ENCODE data around the gene TMEM135.

Gene TMEM135

DNA sequence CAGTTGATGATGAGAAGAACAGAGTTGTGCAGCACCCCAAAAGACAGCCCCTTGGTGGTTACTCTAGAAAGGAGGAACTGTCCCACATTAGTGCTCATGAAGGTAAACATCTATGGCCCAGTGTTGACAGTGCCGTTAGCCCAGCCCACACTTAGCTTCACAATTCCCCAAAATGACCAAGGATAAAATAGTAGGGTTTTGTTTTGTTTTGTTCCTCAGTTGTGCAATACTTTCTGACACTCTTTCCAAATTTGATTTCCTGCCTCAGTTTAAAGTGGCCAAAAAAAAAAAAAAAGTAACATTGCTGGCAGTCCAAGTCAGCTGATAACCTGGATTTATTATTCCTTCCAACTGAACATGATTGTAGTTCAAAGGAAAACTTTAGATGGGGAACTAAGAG is 269.4 kb downstream of the TMEM135 start:
- no peaks in the 10 kb centered on the region for H3K27me3 ChIP-seq
- no peak overlapping the region for H3K4me3 ChIP-seq (ENCODE audit: low read depth, low read length)
- TF ChIP-seq, protein P1, sequence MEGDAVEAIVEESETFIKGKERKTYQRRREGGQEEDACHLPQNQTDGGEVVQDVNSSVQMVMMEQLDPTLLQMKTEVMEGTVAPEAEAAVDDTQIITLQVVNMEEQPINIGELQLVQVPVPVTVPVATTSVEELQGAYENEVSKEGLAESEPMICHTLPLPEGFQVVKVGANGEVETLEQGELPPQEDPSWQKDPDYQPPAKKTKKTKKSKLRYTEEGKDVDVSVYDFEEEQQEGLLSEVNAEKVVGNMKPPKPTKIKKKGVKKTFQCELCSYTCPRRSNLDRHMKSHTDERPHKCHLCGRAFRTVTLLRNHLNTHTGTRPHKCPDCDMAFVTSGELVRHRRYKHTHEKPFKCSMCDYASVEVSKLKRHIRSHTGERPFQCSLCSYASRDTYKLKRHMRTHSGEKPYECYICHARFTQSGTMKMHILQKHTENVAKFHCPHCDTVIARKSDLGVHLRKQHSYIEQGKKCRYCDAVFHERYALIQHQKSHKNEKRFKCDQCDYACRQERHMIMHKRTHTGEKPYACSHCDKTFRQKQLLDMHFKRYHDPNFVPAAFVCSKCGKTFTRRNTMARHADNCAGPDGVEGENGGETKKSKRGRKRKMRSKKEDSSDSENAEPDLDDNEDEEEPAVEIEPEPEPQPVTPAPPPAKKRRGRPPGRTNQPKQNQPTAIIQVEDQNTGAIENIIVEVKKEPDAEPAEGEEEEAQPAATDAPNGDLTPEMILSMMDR (IDR thresholded peaks at IDR 0.05; ENCODE audit: low read depth, low read length), result no peak
- H3K36me3 ChIP-seq, result no peaks in the 10 kb centered on the region
- H3K4me1 ChIP-seq, result no peaks in the 10 kb centered on the region
- no peaks in the 10 kb centered on the region for H3K9me3 ChIP-seq
- no peak for DNase-seq

DNA sequence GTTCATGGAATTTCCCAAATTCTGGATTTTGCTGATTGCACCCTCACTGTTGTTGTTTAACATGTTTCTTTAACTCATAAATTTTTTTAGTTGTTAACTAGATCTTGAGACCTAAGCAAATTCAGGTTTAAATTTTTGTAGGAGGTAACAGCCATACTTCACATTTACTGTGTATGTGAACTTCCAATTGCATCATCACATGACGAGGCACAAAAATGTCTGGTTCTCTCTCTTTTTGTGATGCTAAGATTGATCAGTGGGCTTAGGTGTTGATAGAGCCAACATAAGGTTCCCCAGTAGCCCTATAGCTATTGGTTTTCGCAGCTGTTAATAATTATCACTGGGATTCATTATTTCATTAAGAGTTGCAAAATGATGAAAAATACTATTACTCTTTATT is 277.5 kb downstream of the TMEM135 start:
- no peaks in the 10 kb centered on the region for H3K4me1 ChIP-seq
- no peaks in the 10 kb centered on the region for H3K9me3 ChIP-seq
- TF ChIP-seq, protein P1 (IDR thresholded peaks at IDR 0.05; ENCODE audit: low read depth, low read length), result no peak
- H3K4me3 ChIP-seq (ENCODE audit: low read depth, low read length), result no peak overlapping the region
- H3K27me3 ChIP-seq, result no peaks in the 10 kb centered on the region
- DNase-seq, result no peak
- no peaks in the 10 kb centered on the region for H3K36me3 ChIP-seq

- TF ChIP-seq, protein P1 (IDR thresholded peaks at IDR 0.05; ENCODE audit: low read depth, low read length), result no peak
- no peaks in the 10 kb centered on the region for H3K4me1 ChIP-seq
Observed at GRCh38 chr11:87316491-87316890, 278.8 kb downstream of the TMEM135 start.

DNA sequence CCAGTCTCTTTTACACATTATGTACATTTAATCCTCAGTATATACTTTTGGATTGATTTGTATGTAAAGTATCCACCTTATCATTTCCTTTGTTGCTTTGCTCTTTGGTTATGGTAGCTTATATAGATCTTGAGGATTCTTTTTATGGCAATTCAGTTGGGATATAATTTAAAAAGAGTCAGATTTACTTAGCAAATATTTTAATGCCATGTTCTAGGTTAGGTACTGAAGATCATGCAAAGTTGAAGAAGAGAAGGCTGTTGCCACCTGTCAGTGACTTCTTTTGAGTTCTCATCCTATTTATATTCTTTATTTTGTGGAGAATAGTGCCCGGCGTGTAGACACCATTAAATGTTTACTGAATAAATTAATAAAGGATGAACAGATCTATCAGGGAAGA is 279.7 kb downstream of the TMEM135 start:
- Histone ChIP-seq H3K27me3 (no peaks in the 10 kb centered on the region), H3K36me3 (no peaks in the 10 kb centered on the region), H3K4me3 (ENCODE audit: low read depth, low read length) (no peak overlapping the region), H3K4me1 (no peaks in the 10 kb centered on the region), H3K9me3 (no peaks in the 10 kb centered on the region)
- DNase-seq, result no peak
- TF ChIP-seq, protein P1 (IDR thresholded peaks at IDR 0.05; ENCODE audit: low read depth, low read length), result no peak

More at GRCh38 chr11:87316491-87316890, 278.8 kb downstream of the TMEM135 start:
- no peaks in the 10 kb centered on the region for H3K36me3 ChIP-seq
- H3K27me3 ChIP-seq, result no peaks in the 10 kb centered on the region
- H3K9me3 ChIP-seq, result no peaks in the 10 kb centered on the region
- no peak overlapping the region for H3K4me3 ChIP-seq (ENCODE audit: low read depth, low read length)
- DNase-seq, result no peak

DNA sequence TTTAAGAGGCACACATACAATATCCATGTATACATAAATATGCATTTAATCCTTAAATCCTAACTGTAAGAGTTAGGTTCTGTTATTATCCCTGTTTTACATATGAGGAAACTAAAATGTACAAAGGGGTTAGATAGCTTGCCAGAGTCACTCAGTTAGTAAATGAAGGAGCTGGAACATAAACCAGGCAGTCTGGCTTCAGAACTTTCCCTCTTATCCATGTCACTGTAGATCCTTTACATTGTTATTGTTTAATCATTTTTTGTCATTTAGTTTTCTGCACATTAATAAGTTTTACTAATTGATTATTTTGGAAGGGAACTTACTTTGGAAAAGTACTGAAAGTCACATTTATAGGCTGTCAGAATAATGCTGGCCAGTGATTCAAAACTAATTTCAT is 282.4 kb downstream of the TMEM135 start:
- H3K36me3 ChIP-seq, result no peaks in the 10 kb centered on the region
- H3K27me3 ChIP-seq, result no peaks in the 10 kb centered on the region
- H3K9me3 ChIP-seq, result no peaks in the 10 kb centered on the region
- H3K4me1 ChIP-seq, result peaks cover 6% of the 10 kb centered on the region; the same call in 1 of the 2 replicates
- DNase-seq, result no peak
- TF ChIP-seq, protein P1 (IDR thresholded peaks at IDR 0.05; ENCODE audit: low read depth, low read length), result no peak
- H3K4me3 ChIP-seq (ENCODE audit: low read depth, low read length), result no peak overlapping the region

GRCh38 chr11:87322568-87322967 is 284.8 kb downstream of the TMEM135 start:
- DNase-seq, result no peak
- no peak overlapping the region for H3K4me3 ChIP-seq (ENCODE audit: low read depth, low read length)
- no peaks in the 10 kb centered on the region for H3K9me3 ChIP-seq
- TF ChIP-seq, protein P1 (IDR thresholded peaks at IDR 0.05; ENCODE audit: low read depth, low read length), result no peak
- H3K4me1 ChIP-seq, result peaks cover 12% of the 10 kb centered on the region; the same call in 1 of the 2 replicates
- no peaks in the 10 kb centered on the region for H3K36me3 ChIP-seq
- no peaks in the 10 kb centered on the region for H3K27me3 ChIP-seq

Measured in BE2C (cell line).